GM19328 (cell line): ENCODE data around the gene CEPT1.

Experiments used
- ATAC-seq: cut with Tn5 transposase; IDR thresholded peaks from one replicate; pipeline ENCODE4 v1.9.1; 2021; ENCODE audit warnings: mild to moderate bottlenecking, moderate library complexity; ENCODE audit not compliant: unreplicated experiment

The CEPT1 gene

DNA sequence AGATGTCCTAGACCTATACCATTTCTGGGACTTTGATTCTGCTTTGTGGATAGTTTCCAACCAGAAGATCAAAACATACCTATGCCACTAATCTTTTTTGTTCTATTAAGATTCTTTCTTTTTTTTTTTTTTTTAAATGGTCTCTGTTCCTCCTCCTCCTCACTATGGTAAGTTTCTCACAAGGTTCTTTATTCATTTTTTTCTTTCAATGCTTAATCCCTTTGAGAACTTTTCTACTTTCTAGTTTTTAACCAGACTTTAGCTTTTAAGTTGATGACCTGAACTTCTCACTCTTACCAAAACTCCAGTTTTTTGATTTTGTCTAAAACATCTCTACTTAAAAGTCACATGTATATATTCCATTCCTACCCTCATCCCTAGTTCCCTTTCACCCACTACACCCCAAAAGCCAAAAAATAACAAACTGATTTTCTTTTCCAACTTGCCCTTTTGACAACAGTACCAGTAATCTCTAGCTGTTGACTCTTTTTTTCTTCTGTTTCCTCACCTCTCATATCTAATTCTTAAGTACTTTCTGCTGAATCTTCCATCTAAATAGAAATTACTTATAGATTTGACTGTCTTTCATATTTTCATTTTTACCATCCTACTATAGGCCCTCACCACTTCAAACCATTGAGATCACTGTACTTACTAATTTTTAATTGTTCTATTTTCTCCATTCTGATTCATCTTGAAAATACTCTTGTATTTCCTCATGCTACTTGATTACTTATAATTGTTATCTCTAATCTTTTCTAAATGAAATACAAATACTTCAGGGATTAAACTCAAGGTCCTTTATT is 6.1 kb downstream of the CEPT1 start:
- ATAC-seq, result no peak

DNA sequence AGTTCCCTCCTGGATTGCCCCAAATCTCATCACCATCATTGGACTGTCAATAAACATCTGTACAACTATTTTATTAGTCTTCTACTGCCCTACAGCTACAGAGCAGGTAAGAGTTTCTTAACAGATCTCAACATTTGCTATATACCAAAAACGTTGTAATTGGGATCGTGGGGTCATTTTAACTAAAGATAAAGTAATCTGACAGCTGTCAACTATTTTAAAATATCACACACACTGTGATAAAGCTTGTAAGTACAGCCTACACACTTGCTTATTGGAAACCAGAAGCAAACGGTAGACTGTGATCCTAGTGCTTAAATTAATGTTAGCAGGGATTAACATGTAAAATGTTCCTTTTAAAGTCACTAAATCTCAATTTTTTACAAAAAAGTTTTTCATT is 7.9 kb downstream of the CEPT1 start:
- no peak for ATAC-seq

- ATAC-seq, result no peak
Measured at GRCh38 chr1:111148376-111148881, 8.4 kb downstream of the CEPT1 start.

- no peak for ATAC-seq
Measured at GRCh38 chr1:111151838-111152237, 11.8 kb downstream of the CEPT1 start.

- no peak for ATAC-seq
Measured at GRCh38 chr1:111154021-111154999, 14.3 kb downstream of the CEPT1 start.

- no peak for ATAC-seq
Measured at GRCh38 chr1:111157431-111157830, 17.4 kb downstream of the CEPT1 start.

GRCh38 chr1:111161843-111162487 is 21.9 kb downstream of the CEPT1 start:
- no peak for ATAC-seq

DNA sequence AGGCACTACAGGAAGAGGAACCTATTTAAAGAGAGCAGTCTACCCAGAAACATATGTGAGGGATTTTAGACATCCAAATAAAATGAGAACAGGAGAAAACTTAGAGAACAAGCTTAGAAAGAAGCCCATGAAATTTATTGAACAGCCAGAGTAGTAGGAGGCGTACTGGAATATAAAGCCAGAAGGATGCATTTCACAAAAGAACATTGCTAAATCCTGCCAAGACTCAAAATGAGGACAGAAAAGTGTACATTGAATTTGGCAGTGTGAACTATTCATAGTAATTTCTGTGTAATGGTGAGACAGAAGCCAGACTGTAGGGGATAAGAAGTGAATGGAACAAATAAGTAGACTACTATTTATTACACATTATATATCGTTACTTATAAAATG is 22.5 kb downstream of the CEPT1 start:
- no peak for ATAC-seq

DNA sequence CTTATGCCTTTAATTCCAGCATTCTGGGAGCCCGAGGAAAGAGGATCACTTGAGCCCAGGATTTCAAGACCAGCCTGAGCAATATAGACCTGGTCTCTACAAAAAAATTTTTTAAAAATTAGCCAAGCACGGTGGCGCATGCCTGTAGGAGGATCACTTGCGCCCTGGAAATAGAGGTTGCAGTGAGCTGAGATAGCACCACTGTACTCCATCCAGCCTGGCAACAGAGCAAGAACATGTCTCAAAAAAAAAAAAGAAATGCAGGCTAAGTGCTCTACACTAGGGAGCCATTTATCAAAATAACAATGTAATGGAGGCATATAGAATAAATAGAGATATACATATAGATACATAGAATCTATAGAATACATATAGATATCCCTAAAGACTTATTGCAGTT is 23.3 kb downstream of the CEPT1 start:
- no peak for ATAC-seq

DNA sequence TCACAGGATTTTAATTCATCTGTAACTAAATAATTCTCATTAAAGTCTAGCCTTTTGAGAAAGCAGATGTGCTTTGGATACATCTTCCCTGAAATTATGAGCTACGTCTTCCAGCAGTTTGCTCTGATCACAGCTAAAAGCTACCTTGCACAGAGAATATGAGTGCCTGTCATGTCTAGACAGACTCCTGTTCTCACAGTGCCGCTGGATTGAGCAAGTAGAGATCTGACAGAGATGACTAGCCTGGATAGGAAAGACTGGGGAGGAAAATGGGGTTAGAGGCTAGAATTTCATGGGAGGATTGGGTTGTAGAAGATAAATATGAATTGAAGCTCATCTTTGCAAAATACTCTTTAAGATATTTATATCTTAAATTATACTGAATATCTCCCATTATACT is 24.1 kb downstream of the CEPT1 start:
- ATAC-seq, result no peak

GRCh38 chr1:111172463-111172862 is 32.4 kb downstream of the CEPT1 start:
- no peak for ATAC-seq

DNA sequence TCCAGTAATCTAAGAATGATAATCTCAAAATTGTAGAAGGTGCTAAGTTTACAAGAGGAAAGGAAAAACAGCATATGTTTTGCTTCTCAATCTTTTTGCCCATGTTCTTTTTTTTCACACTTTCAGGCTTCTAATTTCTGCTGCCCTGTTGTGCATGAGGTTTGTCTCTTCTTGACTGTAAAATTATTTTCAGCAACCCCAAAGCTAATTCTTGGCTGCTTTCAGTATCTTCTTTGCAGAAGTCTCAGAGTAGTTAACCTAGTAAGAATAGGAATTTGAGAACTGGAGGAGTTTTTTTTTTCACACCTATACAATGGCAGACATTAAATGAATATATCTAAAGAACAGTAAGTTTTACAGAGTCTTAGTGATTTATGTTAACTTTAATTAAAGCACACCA is 34.0 kb downstream of the CEPT1 start:
- ATAC-seq, result no peak

GRCh38 chr1:111175349-111175748 is 35.3 kb downstream of the CEPT1 start:
- no peak for ATAC-seq

- ATAC-seq, result no peak
Measured at GRCh38 chr1:111176678-111177077, 36.7 kb downstream of the CEPT1 start.

- no peak for ATAC-seq
Measured at GRCh38 chr1:111179968-111180533, 40.0 kb downstream of the CEPT1 start.

GRCh38 chr1:111182052-111182451 is 42.0 kb downstream of the CEPT1 start:
- no peak for ATAC-seq

GRCh38 chr1:111183308-111184069 is 43.5 kb downstream of the CEPT1 start:
- no peak for ATAC-seq

GRCh38 chr1:111184663-111185062 is 44.6 kb downstream of the CEPT1 start:
- no peak for ATAC-seq

GRCh38 chr1:111190931-111191451 is 51.0 kb downstream of the CEPT1 start:
- no peak for ATAC-seq

GRCh38 chr1:111191496-111191895 is 51.5 kb downstream of the CEPT1 start:
- ATAC-seq, result no peak
